HG03025 (cell line): ENCODE data around the gene SPDYC.

Experiments
- ATAC-seq: cut with Tn5 transposase; IDR thresholded peaks from one replicate; pipeline ENCODE4 v1.9.1; 2021; ENCODE audit warnings: mild to moderate bottlenecking, moderate library complexity; ENCODE audit not compliant: unreplicated experiment, low FRiP score

SPDYC gene

DNA sequence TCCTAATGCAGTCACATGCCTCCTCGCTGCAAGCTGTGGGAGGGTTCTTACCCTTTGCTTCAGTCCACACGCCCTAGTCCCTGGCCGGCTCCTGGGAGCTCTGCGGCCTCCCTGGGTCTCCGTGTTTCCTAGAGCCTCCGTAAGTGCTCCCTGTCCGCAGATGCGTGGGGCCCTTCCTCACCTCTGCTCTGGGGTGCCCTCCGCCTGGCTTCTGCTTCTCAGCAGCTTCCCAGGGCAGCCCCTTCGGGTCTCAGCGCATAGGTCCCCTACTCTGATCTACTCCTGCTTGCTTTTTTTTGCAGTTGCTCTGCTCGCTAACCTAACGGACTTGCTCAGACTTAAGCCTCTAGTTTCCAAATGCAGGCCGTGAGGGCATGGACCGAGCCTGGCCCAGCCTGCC lies 34.1 kb downstream of the SPDYC start:
- ATAC-seq = no peak

DNA sequence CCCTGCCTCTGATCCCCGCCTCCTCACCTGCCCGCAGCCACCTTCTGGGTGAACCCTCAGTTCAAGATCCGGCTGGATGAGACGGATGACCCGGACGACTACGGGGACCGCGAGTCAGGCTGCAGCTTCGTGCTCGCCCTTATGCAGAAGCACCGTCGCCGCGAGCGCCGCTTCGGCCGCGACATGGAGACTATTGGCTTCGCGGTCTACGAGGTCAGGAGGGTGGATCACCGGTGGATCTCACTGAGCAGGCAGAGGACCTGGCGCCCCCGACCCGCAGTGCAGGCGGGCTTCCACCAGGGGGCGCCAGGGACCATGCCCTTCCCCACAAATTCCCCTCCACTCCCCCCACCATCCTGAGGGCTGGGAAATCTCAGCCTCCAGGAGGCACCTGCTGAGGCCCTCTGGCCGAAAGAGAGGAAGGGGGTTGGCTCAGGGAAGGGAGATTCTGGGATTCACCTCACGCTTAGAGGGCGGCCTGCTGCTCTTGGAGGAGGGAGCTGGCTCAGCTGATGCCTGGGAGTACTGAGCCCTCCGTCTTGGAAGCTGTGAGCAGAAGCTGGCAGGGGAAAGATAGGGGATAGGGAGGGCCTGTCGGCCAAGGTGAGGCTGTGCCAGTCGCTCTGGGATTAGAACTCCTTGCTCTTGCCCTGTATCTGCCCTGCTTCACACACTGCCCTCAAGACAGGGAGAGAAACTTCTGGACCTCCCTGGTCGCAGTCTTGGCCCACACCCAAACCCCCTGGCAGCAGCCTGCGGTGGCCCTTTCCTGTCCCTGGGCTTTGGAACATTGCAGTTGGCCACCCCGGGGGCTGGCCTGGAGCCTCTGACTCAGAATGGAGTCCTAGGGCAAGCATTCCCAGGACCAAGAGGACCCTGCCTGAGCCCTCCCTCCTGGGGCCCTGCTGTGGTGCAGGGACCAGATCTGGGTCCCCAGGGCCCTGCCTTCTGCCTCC lies 34.9 kb downstream of the SPDYC start:
- no peak for ATAC-seq

DNA sequence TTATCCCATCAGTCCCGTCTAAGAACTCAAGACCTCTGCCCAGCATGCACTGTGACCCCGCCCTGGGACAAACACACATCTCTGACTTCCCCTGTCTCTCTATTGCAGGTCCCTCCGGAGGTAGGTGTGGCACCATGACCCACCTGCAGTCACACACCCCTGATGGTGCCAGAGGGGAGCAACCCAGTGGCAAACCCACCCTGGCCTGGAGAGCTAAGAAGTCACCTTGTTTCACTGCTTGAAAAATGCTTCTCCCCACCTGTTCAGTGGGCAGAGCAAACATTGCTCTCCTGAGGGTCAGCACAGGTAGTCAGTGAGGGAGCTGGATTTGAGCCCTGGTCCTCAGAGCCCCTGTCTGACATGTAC lies 35.6 kb downstream of the SPDYC start:
- no peak for ATAC-seq

DNA sequence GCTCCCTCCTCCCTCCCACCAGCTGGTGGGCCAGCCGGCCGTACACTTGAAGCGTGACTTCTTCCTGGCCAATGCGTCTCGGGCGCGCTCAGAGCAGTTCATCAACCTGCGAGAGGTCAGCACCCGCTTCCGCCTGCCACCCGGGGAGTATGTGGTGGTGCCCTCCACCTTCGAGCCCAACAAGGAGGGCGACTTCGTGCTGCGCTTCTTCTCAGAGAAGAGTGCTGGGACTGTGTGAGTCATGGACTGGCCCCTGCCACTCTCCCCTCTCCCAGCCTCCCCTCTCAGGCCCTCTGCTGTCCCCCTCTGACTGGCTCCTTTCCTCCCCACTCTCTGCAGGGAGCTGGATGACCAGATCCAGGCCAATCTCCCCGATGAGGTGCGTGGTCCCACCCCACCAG lies 36.4 kb downstream of the SPDYC start:
- no peak for ATAC-seq

DNA sequence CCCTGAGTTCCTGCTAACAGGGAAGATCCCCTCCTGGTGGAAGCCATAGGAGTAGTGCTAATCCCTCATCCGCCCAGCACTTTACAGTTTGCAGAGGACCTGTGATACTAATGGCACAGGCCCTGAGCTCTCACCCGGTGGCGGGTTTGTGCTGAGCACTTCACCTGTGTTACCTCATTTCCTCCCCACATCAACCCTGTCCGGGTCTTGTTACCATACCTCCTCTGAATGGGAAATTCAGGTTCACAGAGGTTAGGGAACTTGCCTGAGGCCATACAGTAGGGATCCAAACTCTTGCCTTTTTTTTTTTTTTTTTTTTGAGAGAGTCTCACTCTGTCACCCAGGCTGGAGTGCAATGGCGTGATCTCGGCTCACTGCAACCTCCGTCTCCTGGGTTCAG lies 36.9 kb downstream of the SPDYC start:
- ATAC-seq = no peak

DNA sequence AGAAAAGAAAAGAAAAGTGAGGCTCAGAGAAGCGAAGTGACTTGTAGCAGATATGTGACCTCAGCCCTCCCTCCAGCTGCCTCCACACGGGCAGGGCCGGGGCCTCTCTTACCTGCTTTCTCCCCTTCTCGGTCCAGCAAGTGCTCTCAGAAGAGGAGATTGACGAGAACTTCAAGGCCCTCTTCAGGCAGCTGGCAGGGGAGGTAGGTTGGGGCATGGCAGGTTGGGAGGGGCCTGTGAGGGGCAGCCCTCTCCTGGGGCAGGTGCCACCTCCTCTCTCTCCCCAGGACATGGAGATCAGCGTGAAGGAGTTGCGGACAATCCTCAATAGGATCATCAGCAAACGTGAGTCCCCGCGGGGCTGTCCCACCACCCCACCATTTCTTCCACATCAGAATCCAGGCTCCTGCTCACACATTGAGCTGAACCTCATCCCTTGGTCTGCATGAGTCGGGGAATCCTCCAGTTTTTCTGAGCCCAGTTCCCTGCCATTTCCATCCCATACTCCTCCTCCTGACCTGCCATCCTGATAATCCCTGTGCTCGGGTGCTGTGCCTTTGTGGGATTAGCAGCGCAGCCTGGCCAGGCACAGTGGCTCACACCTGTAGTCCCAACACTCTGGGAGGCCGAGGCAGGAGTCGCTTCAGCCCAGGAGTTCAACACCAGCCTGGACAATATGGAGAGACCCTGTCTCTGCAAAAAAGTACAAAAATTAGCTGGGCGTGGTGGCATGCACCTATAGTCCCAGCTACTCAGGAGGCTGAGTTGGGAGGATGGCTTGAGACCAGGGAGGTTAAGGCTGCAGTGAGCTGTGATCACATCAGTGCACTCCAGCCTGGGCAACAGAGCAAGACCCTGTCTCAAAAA lies 38.1 kb downstream of the SPDYC start:
- ATAC-seq = no peak

DNA sequence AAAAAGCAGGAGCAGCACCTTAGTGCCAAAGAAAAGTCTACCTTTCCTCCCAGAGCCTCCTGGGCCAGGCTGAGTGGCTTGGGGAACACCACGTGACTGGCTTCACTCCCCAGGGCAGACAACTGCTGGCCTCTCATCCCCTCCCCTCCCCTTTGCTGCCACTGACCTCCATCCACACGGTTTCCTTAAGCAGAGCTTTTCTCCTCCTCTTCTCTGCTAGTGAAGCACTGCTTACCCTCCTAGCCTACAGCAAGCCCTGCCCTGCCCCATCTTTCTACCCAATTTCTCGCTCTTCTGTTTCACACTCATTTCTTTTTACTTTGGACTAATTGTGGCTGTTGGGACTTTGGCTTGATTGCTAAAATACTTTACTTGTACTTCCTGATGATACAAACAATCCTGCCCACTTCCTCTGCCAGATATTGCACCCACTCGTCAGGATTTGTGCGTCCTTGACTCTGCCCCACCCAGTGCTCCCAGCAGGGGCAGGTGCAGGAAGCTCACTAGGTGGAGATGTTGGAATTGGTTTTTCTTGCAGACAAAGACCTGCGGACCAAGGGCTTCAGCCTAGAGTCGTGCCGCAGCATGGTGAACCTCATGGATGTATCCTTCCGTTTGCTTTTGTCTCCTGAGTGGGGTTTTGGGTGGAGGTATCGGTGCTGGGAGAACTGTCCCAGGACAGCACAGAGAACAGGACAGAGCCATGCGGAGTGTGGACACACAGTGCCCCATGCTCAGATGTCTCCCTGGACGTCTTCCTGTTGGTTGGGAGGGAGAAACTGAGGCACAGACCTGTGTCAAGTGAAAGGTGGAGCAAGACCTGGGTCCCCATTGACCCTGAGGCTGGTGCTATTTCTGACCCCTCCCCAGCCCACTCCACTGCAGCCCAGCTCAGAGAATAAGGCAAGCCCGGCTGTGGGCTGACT lies 39.0 kb downstream of the SPDYC start:
- ATAC-seq = no peak

DNA sequence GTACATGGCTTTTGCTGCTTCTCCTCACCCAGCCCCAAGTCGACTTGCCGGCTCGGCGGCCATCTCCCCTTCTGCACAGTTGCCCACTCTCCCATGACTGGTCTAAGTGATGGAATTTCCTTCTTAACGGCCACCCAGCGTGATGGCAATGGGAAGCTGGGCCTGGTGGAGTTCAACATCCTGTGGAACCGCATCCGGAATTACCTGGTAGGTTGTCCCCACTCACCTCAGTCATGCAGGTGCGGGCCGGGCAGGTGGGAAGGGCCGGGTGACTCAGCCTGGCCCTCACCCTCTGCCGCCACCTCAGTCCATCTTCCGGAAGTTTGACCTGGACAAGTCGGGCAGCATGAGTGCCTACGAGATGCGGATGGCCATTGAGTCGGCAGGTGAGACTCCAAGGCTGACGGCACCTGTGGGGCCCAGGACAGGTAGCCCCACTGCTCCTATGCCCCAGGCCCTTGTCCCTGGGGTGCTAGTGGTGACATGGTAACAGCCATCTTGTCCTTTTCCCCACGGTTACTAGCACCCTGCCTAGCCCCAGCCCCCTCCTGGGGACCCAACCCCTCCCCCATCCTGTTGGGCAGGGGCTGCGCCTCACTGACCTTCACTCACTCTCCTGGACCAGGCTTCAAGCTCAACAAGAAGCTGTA lies 39.8 kb downstream of the SPDYC start:
- ATAC-seq = no peak

DNA sequence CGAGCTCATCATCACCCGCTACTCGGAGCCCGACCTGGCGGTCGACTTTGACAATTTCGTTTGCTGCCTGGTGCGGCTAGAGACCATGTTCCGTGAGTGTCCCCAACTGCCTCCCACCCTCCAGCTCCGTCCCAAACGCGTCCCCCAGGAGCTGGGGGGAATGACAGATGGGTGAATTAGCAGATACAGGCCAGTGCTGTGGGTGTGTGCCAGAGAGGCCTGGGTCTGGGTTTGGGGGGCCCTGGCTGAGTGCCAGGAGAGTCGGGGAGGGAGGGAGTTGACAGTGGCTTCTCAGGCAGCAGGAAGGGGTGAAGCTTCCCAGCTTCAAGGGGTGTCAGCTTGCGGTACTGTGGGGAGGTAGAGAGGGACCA lies 40.3 kb downstream of the SPDYC start:
- no peak for ATAC-seq

DNA sequence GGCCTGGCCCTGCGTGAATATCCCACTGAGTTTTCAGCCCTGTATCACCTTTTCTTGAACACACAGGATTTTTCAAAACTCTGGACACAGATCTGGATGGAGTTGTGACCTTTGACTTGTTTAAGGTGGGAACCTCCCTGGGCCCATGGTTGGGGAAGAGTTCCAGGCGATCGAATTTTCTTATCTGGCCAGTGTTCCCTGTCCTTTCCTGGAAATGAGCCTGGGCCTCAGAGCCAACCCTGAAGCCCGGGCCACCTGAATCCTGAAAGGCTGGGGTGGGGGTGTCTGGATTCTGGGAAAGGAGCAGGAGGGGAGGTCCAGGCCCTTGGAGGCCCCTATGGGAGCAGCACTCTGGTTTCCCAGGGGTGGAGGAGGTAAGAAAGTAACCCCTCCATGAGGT lies 40.7 kb downstream of the SPDYC start:
- no peak for ATAC-seq

DNA sequence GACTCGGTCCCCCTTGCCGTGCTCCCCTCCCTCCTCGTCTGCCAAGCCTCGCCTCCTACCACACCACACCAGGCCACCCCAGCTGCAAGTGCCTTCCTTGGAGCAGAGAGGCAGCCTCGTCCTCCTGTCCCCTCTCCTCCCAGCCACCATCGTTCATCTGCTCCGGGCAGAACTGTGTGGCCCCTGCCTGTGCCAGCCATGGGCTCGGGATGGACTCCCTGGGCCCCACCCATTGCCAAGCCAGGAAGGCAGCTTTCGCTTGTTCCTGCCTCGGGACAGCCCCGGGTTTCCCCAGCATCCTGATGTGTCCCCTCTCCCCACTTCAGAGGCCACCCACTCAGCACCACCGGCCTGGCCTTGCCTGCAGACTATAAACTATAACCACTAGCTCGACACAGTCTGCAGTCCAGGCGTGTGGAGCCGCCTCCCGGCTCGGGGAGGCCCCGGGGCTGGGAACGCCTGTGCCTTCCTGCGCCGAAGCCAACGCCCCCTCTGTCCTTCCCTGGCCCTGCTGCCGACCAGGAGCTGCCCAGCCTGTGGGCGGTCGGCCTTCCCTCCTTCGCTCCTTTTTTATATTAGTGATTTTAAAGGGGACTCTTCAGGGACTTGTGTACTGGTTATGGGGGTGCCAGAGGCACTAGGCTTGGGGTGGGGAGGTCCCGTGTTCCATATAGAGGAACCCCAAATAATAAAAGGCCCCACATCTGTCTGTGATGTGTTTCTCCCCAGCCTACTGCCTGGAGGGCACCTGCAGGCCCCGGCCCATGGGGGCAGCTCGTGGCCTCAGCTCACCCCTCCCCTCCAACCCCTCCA lies 41.5 kb downstream of the SPDYC start:
- ATAC-seq = no peak

DNA sequence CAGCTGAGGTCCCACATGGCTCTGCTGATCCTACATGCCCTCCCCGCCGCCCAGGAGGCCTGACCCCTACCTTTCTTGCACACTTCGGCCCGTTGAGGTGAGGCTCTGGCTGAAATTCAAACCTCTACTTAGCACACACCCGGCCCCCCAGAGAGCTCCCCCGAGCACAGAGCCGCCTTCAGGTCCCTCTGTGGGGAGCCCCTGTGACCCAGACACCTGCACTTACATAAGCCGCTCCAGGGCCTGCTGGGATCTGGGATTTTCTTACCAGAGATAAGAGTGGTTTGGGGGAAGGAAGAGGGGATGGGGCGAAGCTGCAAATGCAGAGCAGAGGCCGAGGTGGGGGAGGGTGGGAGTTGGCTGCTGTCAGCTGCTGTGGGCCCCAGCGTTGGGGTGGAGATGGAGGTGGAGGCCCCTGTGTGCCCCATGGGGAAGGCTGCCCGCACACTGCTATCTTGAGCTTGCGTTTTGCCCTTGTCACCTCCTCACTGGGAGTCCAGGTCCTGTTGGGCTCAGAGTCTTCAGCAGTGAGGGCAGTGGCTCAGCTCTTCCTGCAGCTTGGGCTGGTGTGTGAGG lies 42.3 kb downstream of the SPDYC start:
- no peak for ATAC-seq

DNA sequence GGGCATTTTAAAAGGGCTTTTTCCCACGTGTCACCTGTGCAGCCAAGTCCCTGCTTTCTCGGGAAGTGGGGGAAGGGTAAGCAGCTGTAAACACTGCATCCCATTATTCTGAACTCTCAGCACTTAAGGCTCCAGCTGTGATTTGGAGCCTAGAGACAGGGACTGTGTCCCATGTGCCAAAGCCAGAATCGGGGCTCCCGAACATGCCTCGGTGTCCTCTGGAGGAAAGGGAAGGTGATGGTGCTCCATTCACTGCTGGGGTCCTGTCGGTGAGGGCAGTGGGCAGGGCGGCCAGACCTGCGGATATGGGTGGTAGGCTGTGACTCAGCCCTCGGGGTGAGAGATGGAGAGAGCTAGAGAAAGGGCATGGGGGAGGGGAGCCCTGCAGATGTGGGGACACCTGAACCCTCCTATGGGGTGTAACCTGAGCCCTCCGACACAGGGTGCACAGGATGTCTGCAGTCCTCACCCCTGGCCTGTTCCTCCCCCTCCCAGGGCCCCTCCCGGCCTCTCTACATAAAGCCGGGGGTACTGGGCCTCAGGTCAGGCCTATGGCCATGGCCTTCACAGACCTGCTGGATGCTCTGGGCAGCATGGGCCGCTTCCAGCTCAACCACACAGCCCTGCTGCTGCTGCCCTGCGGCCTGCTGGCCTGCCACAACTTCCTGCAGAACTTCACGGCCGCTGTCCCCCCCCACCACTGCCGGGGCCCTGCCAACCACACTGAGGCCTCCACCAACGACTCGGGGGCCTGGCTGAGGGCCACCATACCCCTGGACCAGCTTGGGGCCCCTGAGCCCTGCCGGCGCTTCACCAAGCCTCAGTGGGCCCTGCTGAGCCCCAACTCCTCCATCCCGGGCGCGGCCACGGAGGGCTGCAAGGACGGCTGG lies 43.5 kb downstream of the SPDYC start:
- no peak for ATAC-seq

DNA sequence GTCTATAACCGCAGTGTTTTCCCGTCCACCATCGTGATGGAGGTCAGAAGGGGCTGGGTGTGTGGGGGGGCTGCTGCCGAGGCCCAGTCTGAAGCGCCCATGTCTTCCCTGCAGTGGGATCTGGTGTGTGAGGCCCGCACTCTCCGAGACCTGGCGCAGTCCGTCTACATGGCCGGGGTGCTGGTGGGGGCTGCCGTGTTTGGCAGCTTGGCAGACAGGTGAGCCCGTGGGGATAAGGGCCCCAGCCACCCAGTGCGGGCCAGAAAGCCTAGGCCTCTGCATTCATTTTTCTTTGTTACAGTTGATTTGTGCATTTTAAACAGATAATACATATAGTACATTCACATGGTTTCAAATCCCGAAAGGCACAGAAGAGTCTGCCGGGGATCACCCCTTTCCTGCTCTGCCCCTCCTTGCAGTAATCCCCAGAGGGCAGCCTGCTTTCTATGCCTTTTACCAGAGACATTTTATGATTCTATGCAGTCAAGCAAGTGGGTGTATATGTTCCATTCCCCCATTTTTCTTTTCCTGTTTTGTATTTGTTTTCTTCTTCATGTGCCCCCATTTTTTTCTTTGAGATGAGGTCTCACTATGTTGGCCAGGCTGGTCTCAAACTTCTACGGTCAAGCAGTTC lies 44.3 kb downstream of the SPDYC start:
- no peak for ATAC-seq

DNA sequence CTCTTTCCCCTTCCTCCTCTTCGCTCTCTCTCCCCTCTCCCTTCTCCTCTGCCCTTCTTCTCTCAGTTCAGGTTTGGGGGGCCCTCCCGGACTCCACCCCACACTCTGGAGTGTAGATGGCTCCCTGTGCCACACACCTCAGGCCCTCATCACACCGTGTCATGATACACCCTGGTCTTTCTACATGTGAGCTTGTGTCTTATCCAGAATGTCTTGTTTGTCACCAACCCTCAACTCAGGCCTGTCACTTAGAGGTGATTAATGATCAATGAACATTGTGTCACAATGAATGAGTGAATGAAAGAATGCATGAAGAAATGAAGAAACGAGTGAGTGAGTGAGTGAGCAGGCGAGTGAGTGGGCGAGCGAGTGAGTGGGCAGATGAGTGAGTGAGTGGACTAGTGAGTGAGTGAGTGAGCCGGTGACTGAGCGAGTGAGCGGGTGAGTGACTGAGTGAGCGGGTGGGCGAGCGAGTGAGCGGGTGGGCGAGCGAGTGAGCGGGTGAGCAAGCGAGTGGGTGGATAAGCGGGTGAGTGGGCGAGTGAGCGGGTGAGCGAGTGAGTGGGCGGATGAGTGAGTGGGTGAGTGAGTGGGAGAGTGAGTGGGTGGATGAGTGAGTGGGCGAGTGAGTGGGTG lies 45.5 kb downstream of the SPDYC start:
- no peak for ATAC-seq

DNA sequence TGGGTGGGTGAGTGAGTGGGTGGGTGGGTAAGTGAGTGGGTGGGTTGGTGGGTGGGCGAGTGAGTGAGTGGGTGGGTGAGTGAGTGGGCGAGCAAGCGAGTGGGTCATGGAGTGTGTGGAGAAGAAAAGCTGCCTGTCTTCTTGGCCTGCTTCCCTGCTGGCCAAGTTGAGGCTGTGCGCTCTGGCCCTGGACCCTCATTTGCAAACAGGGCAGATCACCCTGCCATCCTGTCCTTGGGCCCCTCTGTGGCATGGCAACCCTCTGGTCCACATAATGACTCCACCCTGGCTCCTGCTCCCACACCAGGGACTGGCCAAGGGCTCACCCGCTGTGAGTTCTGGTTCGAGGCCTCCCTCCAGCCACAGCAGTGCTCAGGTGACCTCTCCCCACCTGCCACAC lies 46.8 kb downstream of the SPDYC start:
- no peak for ATAC-seq
